ENCODE results near the gene SFMBT1. TPM values are rescaled to one million over a fixed set of nuclear protein-coding genes. Genes with fewer than 3 reads are reported as not detected.

Gene SFMBT1
- total RNA-seq, 1 experiment from 2014 or later: 14.3 TPM

GRCh38 chr3:53027254-53027844, 18.5 kb downstream of the SFMBT1 start:
- no peaks in the 10 kb centered on the region for H3K9me2 ChIP-seq (ENCODE audit: insufficient read depth)
- BruUV-seq (replicated peaks): no TSS peak
- no peak overlapping the region for H3K4me3 ChIP-seq
- H4K20me1 ChIP-seq (ENCODE audit: insufficient read depth): no peaks in the 10 kb centered on the region
- ChIA-PET POLR2A (ENCODE audit: unreplicated experiment) (no interaction called here), CTCF (interaction anchor here (0.7 kb wide), 1 partner anchor 82 kb away, joined by 7 read pairs; no protein-coding TSS in a partner anchor)
- H2AFZ ChIP-seq: no peak overlapping the region
- peaks cover 6% of the 10 kb centered on the region for H3K79me2 ChIP-seq (ENCODE audit: low read depth)
- no peak overlapping the region for H3K4me2 ChIP-seq
- no peak for TF ChIP-seq EZH2 (IDR thresholded peaks at IDR 0.05; ENCODE audit: low read depth)
- TF ChIP-seq CTCF (conservative IDR thresholded peaks at IDR 0.05): no peak
- H3K4me1 ChIP-seq (replicated peaks; ENCODE audit: insufficient read depth): no peaks in the 10 kb centered on the region
- H3K27ac ChIP-seq: no peak overlapping the region
- DNase-seq: no peak
- H3K9me3 ChIP-seq (ENCODE audit: insufficient read depth, low read depth): no peaks in the 10 kb centered on the region
- H3K27me3 ChIP-seq (ENCODE audit: insufficient read depth, low read depth): no peaks in the 10 kb centered on the region
- no peaks in the 10 kb centered on the region for H3K36me3 ChIP-seq (ENCODE audit: low read depth)
- H3F3A ChIP-seq (ENCODE audit: insufficient read depth, low read depth): no peaks in the 10 kb centered on the region
- intact Hi-C loops (cut with micrococcal nuclease; ENCODE audit: unreplicated experiment): no loop called here

- H3K9me3 ChIP-seq (ENCODE audit: insufficient read depth, low read depth): no peaks in the 10 kb centered on the region
- POLR2A ChIA-PET (ENCODE audit: unreplicated experiment): interaction anchor here (0.6 kb wide), 2 partner anchors 34 to 1524 kb away, joined by 3 read pairs; no protein-coding TSS in a partner anchor
Observed at GRCh38 chr3:53026382-53027162, 19.3 kb downstream of the SFMBT1 start.

GRCh38 chr3:53024315-53024714, 21.6 kb downstream of the SFMBT1 start:
- POLR2A ChIA-PET (ENCODE audit: unreplicated experiment): no interaction called here

More at GRCh38 chr3:53026382-53027162, 19.3 kb downstream of the SFMBT1 start:
- no TSS peak for BruUV-seq (replicated peaks)
- CTCF ChIA-PET: interaction anchor here (0.7 kb wide), 1 partner anchor 10 kb away, joined by 3 read pairs; no protein-coding TSS in a partner anchor
- Histone ChIP-seq H3K79me2 (ENCODE audit: low read depth) (peaks cover 8% of the 10 kb centered on the region), H3K27ac (no peak overlapping the region), H4K20me1 (ENCODE audit: insufficient read depth) (no peaks in the 10 kb centered on the region), H2AFZ (no peak overlapping the region), H3K4me1 (replicated peaks; ENCODE audit: insufficient read depth) (no peaks in the 10 kb centered on the region), H3K4me3 (no peak overlapping the region), H3K27me3 (ENCODE audit: insufficient read depth, low read depth) (no peaks in the 10 kb centered on the region), H3K36me3 (ENCODE audit: low read depth) (no peaks in the 10 kb centered on the region), H3F3A (ENCODE audit: insufficient read depth, low read depth) (no peaks in the 10 kb centered on the region), H3K4me2 (no peak overlapping the region), H3K9me2 (ENCODE audit: insufficient read depth) (no peaks in the 10 kb centered on the region)
- TF ChIP-seq CTCF (conservative IDR thresholded peaks at IDR 0.05) (no peak), EZH2 (IDR thresholded peaks at IDR 0.05; ENCODE audit: low read depth) (no peak)
- intact Hi-C loops (cut with micrococcal nuclease; ENCODE audit: unreplicated experiment): no loop called here
- no peak for DNase-seq

More at GRCh38 chr3:53024315-53024714, 21.6 kb downstream of the SFMBT1 start:
- Histone ChIP-seq H3K9me3 (ENCODE audit: insufficient read depth, low read depth) (no peaks in the 10 kb centered on the region), H3K4me3 (no peak overlapping the region), H3K4me1 (replicated peaks; ENCODE audit: insufficient read depth) (no peaks in the 10 kb centered on the region), H3F3A (ENCODE audit: insufficient read depth, low read depth) (no peaks in the 10 kb centered on the region), H3K36me3 (ENCODE audit: low read depth) (no peaks in the 10 kb centered on the region), H4K20me1 (ENCODE audit: insufficient read depth) (no peaks in the 10 kb centered on the region), H3K79me2 (ENCODE audit: low read depth) (peaks cover 16% of the 10 kb centered on the region), H3K4me2 (no peak overlapping the region), H2AFZ (no peak overlapping the region), H3K9me2 (ENCODE audit: insufficient read depth) (no peaks in the 10 kb centered on the region), H3K27me3 (ENCODE audit: insufficient read depth, low read depth) (no peaks in the 10 kb centered on the region), H3K27ac (no peak overlapping the region)
- DNase-seq: no peak
- intact Hi-C loops (cut with micrococcal nuclease; ENCODE audit: unreplicated experiment): no loop called here
- no TSS peak for BruUV-seq (replicated peaks)
- TF ChIP-seq CTCF (conservative IDR thresholded peaks at IDR 0.05): no peak
- no peak for TF ChIP-seq EZH2 (IDR thresholded peaks at IDR 0.05; ENCODE audit: low read depth)
- CTCF ChIA-PET: no interaction called here

Data from PC-9 (cell line).